HepG2 (cell line): ENCODE results near the gene FANCG. TPM values are rescaled to one million over a fixed set of nuclear protein-coding genes. Genes with fewer than 3 reads are reported as not detected.

ENCODE experiments used
- ATAC-seq: fragments of 200-7000 bp; cut with Tn5 transposase; 3 replicates; pipeline ENCODE4 v1.9.1; 2020; ENCODE audit warnings: mild to moderate bottlenecking, moderate library complexity
- BruUV-seq: library from RNA; stranded (reverse); fragments of 400-500 nt; replicated peaks from 2 replicates; lab custom pipeline; 2021; lab: Mats Ljungman, UMichigan
- CTCF ChIA-PET: fragments of 300-600 bp; formaldehyde crosslinking; extraction: SDS; loops from one replicate; lab custom pipeline; 2021; ENCODE audit warnings: low total read pairs, inconsistent platforms, low intra/inter-chr PET ratio; lab: Yijun Ruan, JAX
- POLR2A ChIA-PET: fragments of 350-600 bp; sonication (Branson Sonifier 250); formaldehyde crosslinking; loops from one replicate; lab custom pipeline; 2020; ENCODE audit warnings: antibody characterized with exemption, inconsistent platforms; lab: Yijun Ruan, JAX
- DNase-seq: peaks from one replicate; pipeline ENCODE4 v3.0.0-alpha.2; 2015; ENCODE audit warnings: low spot score
- FAIRE-seq: peaks from 3 replicates; lab custom pipeline; 2011; peaks lifted over from hg19 to GRCh38; lab: Jason Lieb, UNC
- H2AFZ ChIP-seq: one replicate; pipeline ENCODE4 v1.6.1; 2011; ENCODE audit warnings: low read length, inconsistent platforms
- H3K27ac ChIP-seq: fragments of 300-600 bp; 3 replicates; pipeline ENCODE4 v1.8.0; 2011; ENCODE audit warnings: mixed run types, mild to moderate bottlenecking, mixed read lengths, low read length, inconsistent platforms; ENCODE audit not compliant: insufficient read depth; ENCODE audit errors: extremely low read length
- H3K27me3 ChIP-seq, 2 experiments: fragments of 200-600 bp in 1 of 2; 2 replicates in 1 of 2; 3 replicates in 1 of 2; pipeline versions ENCODE4 v1.6.0 to v1.8.0; 2011; ENCODE audit warnings: low read length in 2 of 2, mild to moderate bottlenecking in 2 of 2, moderate library complexity in 2 of 2, inconsistent platforms in 1 of 2; ENCODE audit not compliant: insufficient read depth in 2 of 2, control insufficient read depth in 1 of 2
- H3K36me3 ChIP-seq, 2 experiments: fragments of 200-600 bp in 1 of 2; replicated peaks in 1 of 2; 2 replicates in 1 of 2; 3 replicates in 1 of 2; pipeline versions ENCODE4 v1.5.1 to v1.8.0; 2011; ENCODE audit warnings: low read length in 2 of 2, inconsistent platforms in 1 of 2; ENCODE audit not compliant: insufficient read depth in 2 of 2, control insufficient read depth in 1 of 2
- H3K4me1 ChIP-seq: 2 replicates; pipeline ENCODE4 v1.5.1; 2012; ENCODE audit warnings: low read length, inconsistent platforms; ENCODE audit not compliant: insufficient read depth
- H3K4me2 ChIP-seq: 2 replicates; pipeline ENCODE4 v1.6.0; 2011; ENCODE audit warnings: low read depth, low read length, inconsistent platforms
- H3K4me3 ChIP-seq, 3 experiments: fragments of 200-600 bp in 1 of 3; sonication (generic), shearing (Covaris generic) in 1 of 3; replicated peaks in 1 of 3; 2 replicates each; pipeline ENCODE4 v1.5.1; 2011 to 2016; ENCODE audit warnings: low read length in 3 of 3, inconsistent platforms in 2 of 3, low read depth in 2 of 3, mild to moderate bottlenecking in 2 of 3, control low read depth in 1 of 3, mixed read lengths in 1 of 3; ENCODE audit not compliant: insufficient read depth in 1 of 3
- H3K79me2 ChIP-seq: one replicate; pipeline ENCODE4 v1.6.1; 2011; ENCODE audit warnings: low read length, inconsistent platforms; ENCODE audit not compliant: insufficient read depth
- H3K9ac ChIP-seq: 2 replicates; pipeline ENCODE4 v1.6.0; 2011; ENCODE audit warnings: mild to moderate bottlenecking, low read depth, low read length, inconsistent platforms; ENCODE audit not compliant: insufficient read depth
- H3K9me3 ChIP-seq: 2 replicates; pipeline ENCODE4 v1.5.1; 2012; ENCODE audit warnings: mild to moderate bottlenecking, low read length
- H4K20me1 ChIP-seq: 2 replicates; pipeline ENCODE4 v1.6.0; 2011; ENCODE audit warnings: inconsistent platforms, mild to moderate bottlenecking, low read length, moderate library complexity; ENCODE audit not compliant: insufficient read depth
- ATAD3A ChIP-seq: sonication (generic); formaldehyde crosslinking; IDR thresholded peaks from 2 replicates; pipeline ENCODE4 v1.4.0; 2020; ENCODE audit warnings: missing genetic modification reagents
- ATM ChIP-seq: fragments of 450-650 bp; IDR thresholded peaks from 2 replicates; pipeline ENCODE4 v1.7.1; 2017; ENCODE audit warnings: mild to moderate bottlenecking, borderline replicate concordance
- IKZF4 ChIP-seq: sonication (generic); formaldehyde crosslinking; IDR thresholded peaks from 2 replicates; pipeline ENCODE4 v1.5.1; 2020; ENCODE audit warnings: borderline replicate concordance, mild to moderate bottlenecking, low read depth, missing genetic modification reagents; ENCODE audit errors: not compliant biosample characterization
- MAF1 ChIP-seq: sonication (generic); formaldehyde crosslinking; IDR thresholded peaks from 2 replicates; pipeline ENCODE4 v1.5.0; 2020; ENCODE audit warnings: missing genetic modification reagents, borderline replicate concordance
- MXD4 ChIP-seq: IDR thresholded peaks from 2 replicates; pipeline ENCODE4 v1.6.1; 2016; ENCODE audit warnings: mild to moderate bottlenecking, missing biosample characterization, missing genetic modification reagents
- NR2F6 ChIP-seq, 2 experiments: IDR thresholded peaks; 2 replicates each; pipeline ENCODE4 v1.6.1; 2016; ENCODE audit warnings: antibody characterized with exemption in 1 of 2, mild to moderate bottlenecking in 1 of 2
- NR3C1 ChIP-seq: sonication (generic); formaldehyde crosslinking; IDR thresholded peaks from 2 replicates; pipeline ENCODE4 v1.4.0; 2020; ENCODE audit warnings: missing genetic modification reagents
- PCBP2 ChIP-seq: fragments of 200-400 bp; formaldehyde crosslinking; optimal IDR thresholded peaks from 2 replicates; pipeline ENCODE3; 2018; ENCODE audit warnings: low read length, low read depth; ENCODE audit not compliant: poor library complexity, severe bottlenecking
- PHF21A ChIP-seq: sonication (generic); formaldehyde crosslinking; IDR thresholded peaks from 2 replicates; pipeline ENCODE4 v1.5.0; 2020; ENCODE audit warnings: mild to moderate bottlenecking, missing genetic modification reagents
- ZMYM4 ChIP-seq: sonication (generic); formaldehyde crosslinking; IDR thresholded peaks from 2 replicates; pipeline ENCODE4 v1.8.1; 2023; ENCODE audit warnings: mild to moderate bottlenecking, missing genetic modification reagents
- ZNF496 ChIP-seq: sonication (generic); formaldehyde crosslinking; IDR thresholded peaks from 2 replicates; pipeline ENCODE4 v1.8.1; 2023; ENCODE audit warnings: mild to moderate bottlenecking, moderate library complexity, missing genetic modification reagents; ENCODE audit not compliant: insufficient replicate concordance
- ZNF567 ChIP-seq: sonication (generic); formaldehyde crosslinking; IDR thresholded peaks from 2 replicates; pipeline ENCODE4 v1.8.1; 2023; ENCODE audit warnings: mild to moderate bottlenecking, missing genetic modification reagents, borderline replicate concordance
- ZNF615 ChIP-seq: sonication (generic); formaldehyde crosslinking; IDR thresholded peaks from 2 replicates; pipeline ENCODE4 v1.5.0; 2020; ENCODE audit warnings: mild to moderate bottlenecking, missing genetic modification reagents, borderline replicate concordance
- ZSCAN30 ChIP-seq: sonication (generic); formaldehyde crosslinking; IDR thresholded peaks from 2 replicates; pipeline ENCODE4 v1.5.0; 2020; ENCODE audit warnings: mild to moderate bottlenecking, missing genetic modification reagents
- WGBS: methylation state at CpG from one replicate; pipeline ENCODE4 v1.1.6; 2017; ENCODE audit warnings: low lambda C conversion rate; 5-methylcytosine and 5-hydroxymethylcytosine counted together
- in situ Hi-C: cut with HindIII; loops from 2 replicates; pipeline ENCODE4 v1.10.0; 2017; ENCODE audit warnings: low pct_unique_long_range_greater_than_20kb; ENCODE audit not compliant: extremely low pct_ligation_motif_present
- intact Hi-C: fragments of 100-400 bp; cut with micrococcal nuclease; formaldehyde crosslinking; loops from one replicate; pipeline ENCODE4 v1.10.0; 2022; ENCODE audit not compliant: unreplicated experiment
- polyA plus RNA-seq, 8 experiments: library from polyadenylated mRNA; depleted of rRNA in 3 of 8; stranded (reverse) in 7 of 8; unstranded in 1 of 8; fragments of >200 nt; fragmentation: Illumina TruSeq in 4 of 8; extraction: Trizol in 4 of 8; gene quantifications; 2 replicates each; pipeline versions ENCODE4 v1.2.1 to v1.2.3, GENCODE V29; 2011 to 2016; ENCODE audit warnings: low read depth in 4 of 8, missing spikeins in 1 of 8, mixed read lengths in 1 of 8; ENCODE audit not compliant: insufficient read depth in 1 of 8
- total RNA-seq, 5 experiments: library from RNA; depleted of rRNA; stranded (reverse); fragments of >200 nt; fragmentation: Illumina TruSeq; extraction: Trizol; gene quantifications; 2 replicates each; pipeline ENCODE4 v1.2.3, GENCODE V29; 2016; ENCODE audit warnings: low read depth in 1 of 5
- TF ChIP-seq, protein P1 (sequence below): sonication (generic); formaldehyde crosslinking; IDR thresholded peaks from 2 replicates; pipeline ENCODE4 v1.9.0; 2021; ENCODE audit warnings: missing genetic modification reagents, borderline replicate concordance
- TF ChIP-seq, protein P2 (sequence below), 2 experiments: sonication (generic) in 1 of 2; formaldehyde crosslinking in 1 of 2; IDR thresholded peaks; 2 replicates each; pipeline versions ENCODE4 v1.5.1 to v1.6.1; 2011 to 2020; ENCODE audit warnings: borderline replicate concordance in 1 of 2, low read depth in 1 of 2, low read length in 1 of 2, mild to moderate bottlenecking in 1 of 2, missing genetic modification reagents in 1 of 2, moderate library complexity in 1 of 2
- TF ChIP-seq, protein P3 (sequence below): IDR thresholded peaks from 2 replicates; pipeline ENCODE4 v1.6.1; 2018; ENCODE audit warnings: missing genetic modification reagents

The FANCG gene
- total and polyA plus RNA-seq, 2 of the 13 experiments (the other 11 are each of a cell fraction or from before 2014, with no cell fraction given), result 14.4 to 45.1 TPM

DNA sequence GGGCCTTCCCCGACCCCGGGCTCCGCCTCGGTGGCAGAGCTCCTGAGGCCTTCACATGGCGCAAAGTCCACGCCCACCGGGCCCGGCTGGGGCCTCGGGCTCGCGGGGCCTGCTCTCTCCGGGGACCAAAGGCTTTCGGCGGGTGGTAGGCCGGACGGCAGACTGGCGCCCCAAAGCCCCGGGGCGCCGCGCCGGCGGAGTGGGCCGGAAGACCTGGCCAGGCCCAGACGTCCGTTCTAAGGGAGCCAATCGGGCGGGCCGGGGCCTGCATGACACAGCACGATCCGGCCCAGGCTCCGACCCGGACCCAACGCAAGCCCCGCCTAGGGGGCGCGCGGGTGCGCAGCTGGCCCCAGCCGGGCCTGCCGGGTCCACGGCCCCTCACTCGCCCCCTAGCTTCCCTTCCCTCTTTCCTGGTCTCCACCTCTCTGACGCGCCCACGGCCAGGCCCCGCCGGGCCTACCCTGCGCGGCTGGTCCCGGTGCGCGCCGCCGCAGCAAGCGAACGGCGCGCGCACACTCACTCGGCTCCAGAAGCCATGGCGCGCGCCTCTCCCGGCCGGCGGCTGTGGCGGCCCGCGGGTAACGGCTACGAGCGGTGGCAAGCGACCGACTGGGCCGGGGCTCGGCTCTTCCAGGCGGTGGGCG, 7.8 kb downstream of the FANCG start:
- H3K27me3 ChIP-seq, result no peaks in the 10 kb centered on the region; a peak in 1 of 5 replicates
- H3K9me3 ChIP-seq, result no peaks in the 10 kb centered on the region
- FAIRE-seq (no peak), ATAC-seq (peak; percentile 89), DNase-seq (peak; percentile 85)
- H3K4me3 ChIP-seq, result peak overlapping the region; percentile 92 to 99 (median 93)
- H3K9ac ChIP-seq, result peak overlapping the region; percentile 100
- H3K27ac ChIP-seq, result peak overlapping the region; percentile 100
- no TSS peak for BruUV-seq
- H3K36me3 ChIP-seq, result peaks cover 16 to 41% of the 10 kb centered on the region in 2 experiments
- in situ Hi-C loops (no loop called here), intact Hi-C loops (loop anchor here (1.0 kb wide), 1 partner anchor 24 kb away; the partner anchor contains the start of gene PIGO)
- H3K79me2 ChIP-seq, result peaks cover 49% of the 10 kb centered on the region
- H4K20me1 ChIP-seq, result peaks cover 41% of the 10 kb centered on the region
- H2AFZ ChIP-seq, result no peak overlapping the region
- no CpG with 5 or more reads among the region's 79 CpGs for WGBS
- CTCF ChIA-PET, result interaction anchor here (2.1 kb wide), 1 partner anchor 24 kb away, joined by 9 read pairs; the partner anchor contains the start of gene PIGO
- POLR2A ChIA-PET, result interaction anchor here (0.8 to 3.2 kb wide), 23 partner anchors 8 to 892 kb away, joined by 3 to 23 read pairs (median 7); partner anchors contain the start of genes ATOSB, CREB3, FANCG and PIGO
- peaks cover 37% of the 10 kb centered on the region for H3K4me1 ChIP-seq
- peak overlapping the region; percentile 85 for H3K4me2 ChIP-seq
- TF ChIP-seq ATM (no peak), ZSCAN30 (0 out of 2 replicates have a peak, but pooled peaks have one; percentile 78), PHF21A (peak; percentile 62), MAF1 (no peak), NR3C1 (CRISPR knock-in tag) (no peak), ZNF496 (CRISPR knock-in tag) (no peak), ZNF567 (CRISPR knock-in tag) (no peak; the same call in 1 of the 2 replicates), IKZF4 (CRISPR knock-in tag) (no peak), NR2F6 (IDR thresholded peaks at IDR 0.05) (no peak), NR2F6 (CRISPR knock-in tag; IDR thresholded peaks at IDR 0.05) (no peak), ATAD3A (CRISPR knock-in tag) (no peak; the same call in 1 of the 2 replicates), ZNF615 (CRISPR knock-in tag) (peak; percentile 63), ZMYM4 (CRISPR knock-in tag) (peak; percentile 66), MXD4 (CRISPR knock-in tag) (peak; percentile 39; the same call in 1 of the 2 replicates), PCBP2 (no peak)
- TF ChIP-seq, protein P1, sequence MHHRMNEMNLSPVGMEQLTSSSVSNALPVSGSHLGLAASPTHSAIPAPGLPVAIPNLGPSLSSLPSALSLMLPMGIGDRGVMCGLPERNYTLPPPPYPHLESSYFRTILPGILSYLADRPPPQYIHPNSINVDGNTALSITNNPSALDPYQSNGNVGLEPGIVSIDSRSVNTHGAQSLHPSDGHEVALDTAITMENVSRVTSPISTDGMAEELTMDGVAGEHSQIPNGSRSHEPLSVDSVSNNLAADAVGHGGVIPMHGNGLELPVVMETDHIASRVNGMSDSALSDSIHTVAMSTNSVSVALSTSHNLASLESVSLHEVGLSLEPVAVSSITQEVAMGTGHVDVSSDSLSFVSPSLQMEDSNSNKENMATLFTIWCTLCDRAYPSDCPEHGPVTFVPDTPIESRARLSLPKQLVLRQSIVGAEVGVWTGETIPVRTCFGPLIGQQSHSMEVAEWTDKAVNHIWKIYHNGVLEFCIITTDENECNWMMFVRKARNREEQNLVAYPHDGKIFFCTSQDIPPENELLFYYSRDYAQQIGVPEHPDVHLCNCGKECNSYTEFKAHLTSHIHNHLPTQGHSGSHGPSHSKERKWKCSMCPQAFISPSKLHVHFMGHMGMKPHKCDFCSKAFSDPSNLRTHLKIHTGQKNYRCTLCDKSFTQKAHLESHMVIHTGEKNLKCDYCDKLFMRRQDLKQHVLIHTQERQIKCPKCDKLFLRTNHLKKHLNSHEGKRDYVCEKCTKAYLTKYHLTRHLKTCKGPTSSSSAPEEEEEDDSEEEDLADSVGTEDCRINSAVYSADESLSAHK, result peak; percentile 43; the same call in 1 of the 2 replicates
- TF ChIP-seq, protein P2, sequence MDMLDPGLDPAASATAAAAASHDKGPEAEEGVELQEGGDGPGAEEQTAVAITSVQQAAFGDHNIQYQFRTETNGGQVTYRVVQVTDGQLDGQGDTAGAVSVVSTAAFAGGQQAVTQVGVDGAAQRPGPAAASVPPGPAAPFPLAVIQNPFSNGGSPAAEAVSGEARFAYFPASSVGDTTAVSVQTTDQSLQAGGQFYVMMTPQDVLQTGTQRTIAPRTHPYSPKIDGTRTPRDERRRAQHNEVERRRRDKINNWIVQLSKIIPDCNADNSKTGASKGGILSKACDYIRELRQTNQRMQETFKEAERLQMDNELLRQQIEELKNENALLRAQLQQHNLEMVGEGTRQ (IDR thresholded peaks at IDR 0.05; ENCODE audit: low read depth, low read length), result no peak
- TF ChIP-seq, protein P2 (CRISPR knock-in tag; IDR thresholded peaks at IDR 0.05; ENCODE audit: borderline replicate concordance), result no peak
- TF ChIP-seq, protein P3, sequence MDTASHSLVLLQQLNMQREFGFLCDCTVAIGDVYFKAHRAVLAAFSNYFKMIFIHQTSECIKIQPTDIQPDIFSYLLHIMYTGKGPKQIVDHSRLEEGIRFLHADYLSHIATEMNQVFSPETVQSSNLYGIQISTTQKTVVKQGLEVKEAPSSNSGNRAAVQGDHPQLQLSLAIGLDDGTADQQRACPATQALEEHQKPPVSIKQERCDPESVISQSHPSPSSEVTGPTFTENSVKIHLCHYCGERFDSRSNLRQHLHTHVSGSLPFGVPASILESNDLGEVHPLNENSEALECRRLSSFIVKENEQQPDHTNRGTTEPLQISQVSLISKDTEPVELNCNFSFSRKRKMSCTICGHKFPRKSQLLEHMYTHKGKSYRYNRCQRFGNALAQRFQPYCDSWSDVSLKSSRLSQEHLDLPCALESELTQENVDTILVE (CRISPR knock-in tag), result peak; percentile 82; the same call in 1 of the 2 replicates
